Ascending aorta (tissue), 2 donors: ENCODE data around the gene MLN. TPM values are rescaled to one million over a fixed set of nuclear protein-coding genes. Genes with fewer than 3 reads are reported as not detected.

Source experiments
- DNase-seq, 2 donors: peaks; one replicate each; pipeline ENCODE4 v3.0.0-alpha.2; 2019; ENCODE audit warnings: low spot score in 2 of 2
- H3K27ac ChIP-seq, 2 donors: fragments of 200-600 bp; sonication (generic); one replicate each; pipeline ENCODE4 v1.5.1; 2016 to 2017; ENCODE audit warnings: mild to moderate bottlenecking in 1 of 2
- H3K27me3 ChIP-seq: fragments of 200-600 bp; sonication (generic); one replicate; pipeline ENCODE4 v1.5.1; 2017
- H3K36me3 ChIP-seq, 2 donors: fragments of 200-600 bp; sonication (generic); one replicate each; pipeline ENCODE4 v1.5.1; 2016
- H3K4me1 ChIP-seq, 2 donors: fragments of 200-600 bp; sonication (generic); one replicate each; pipeline ENCODE4 v1.5.1; 2016 to 2017; ENCODE audit warnings: mild to moderate bottlenecking in 1 of 2
- H3K4me3 ChIP-seq, 2 donors: fragments of 200-600 bp; sonication (generic); one replicate each; pipeline ENCODE4 v1.5.1; 2016 to 2017; ENCODE audit warnings: mild to moderate bottlenecking in 1 of 2
- H3K9me3 ChIP-seq, 2 donors: fragments of 200-600 bp; sonication (generic); one replicate each; pipeline ENCODE4 v1.5.1; 2016
- intact Hi-C: fragments of 100-400 bp; cut with DNase I; formaldehyde crosslinking; loops from one replicate; pipeline ENCODE4 v1.15.1; 2023
- total RNA-seq: library from RNA; depleted of rRNA; stranded (reverse); fragments of >200 nt; gene quantifications from one replicate; pipeline ENCODE4 v1.1.0, GENCODE V29; 2016
- TF ChIP-seq, protein P1 (sequence below), 3 experiments: fragments of 200-600 bp in 2 of 3; fragments of 450-650 bp in 1 of 3; sonication (generic) in 2 of 3; IDR thresholded peaks; one replicate each; pipeline ENCODE4 v1.5.1; 2016 to 2019; ENCODE audit warnings: antibody characterized with exemption in 3 of 3, mild to moderate bottlenecking in 1 of 3, moderate library complexity in 1 of 3

MLN gene
- total RNA-seq, 1 donor from 2014 or later = not detected

- H3K27ac ChIP-seq = no peak overlapping the region
- H3K4me3 ChIP-seq = no peak overlapping the region
- H3K9me3 ChIP-seq = no peaks in the 10 kb centered on the region
- no peak for DNase-seq
- intact Hi-C loops = no loop called here
- H3K27me3 ChIP-seq = no peaks in the 10 kb centered on the region
- TF ChIP-seq, protein P1, sequence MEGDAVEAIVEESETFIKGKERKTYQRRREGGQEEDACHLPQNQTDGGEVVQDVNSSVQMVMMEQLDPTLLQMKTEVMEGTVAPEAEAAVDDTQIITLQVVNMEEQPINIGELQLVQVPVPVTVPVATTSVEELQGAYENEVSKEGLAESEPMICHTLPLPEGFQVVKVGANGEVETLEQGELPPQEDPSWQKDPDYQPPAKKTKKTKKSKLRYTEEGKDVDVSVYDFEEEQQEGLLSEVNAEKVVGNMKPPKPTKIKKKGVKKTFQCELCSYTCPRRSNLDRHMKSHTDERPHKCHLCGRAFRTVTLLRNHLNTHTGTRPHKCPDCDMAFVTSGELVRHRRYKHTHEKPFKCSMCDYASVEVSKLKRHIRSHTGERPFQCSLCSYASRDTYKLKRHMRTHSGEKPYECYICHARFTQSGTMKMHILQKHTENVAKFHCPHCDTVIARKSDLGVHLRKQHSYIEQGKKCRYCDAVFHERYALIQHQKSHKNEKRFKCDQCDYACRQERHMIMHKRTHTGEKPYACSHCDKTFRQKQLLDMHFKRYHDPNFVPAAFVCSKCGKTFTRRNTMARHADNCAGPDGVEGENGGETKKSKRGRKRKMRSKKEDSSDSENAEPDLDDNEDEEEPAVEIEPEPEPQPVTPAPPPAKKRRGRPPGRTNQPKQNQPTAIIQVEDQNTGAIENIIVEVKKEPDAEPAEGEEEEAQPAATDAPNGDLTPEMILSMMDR (IDR thresholded peaks at IDR 0.05) = no peak
- no peaks in the 10 kb centered on the region for H3K36me3 ChIP-seq
- no peaks in the 10 kb centered on the region for H3K4me1 ChIP-seq
Measured at GRCh38 chr6:33820784-33821520, 17.1 kb upstream of the MLN start.

DNA sequence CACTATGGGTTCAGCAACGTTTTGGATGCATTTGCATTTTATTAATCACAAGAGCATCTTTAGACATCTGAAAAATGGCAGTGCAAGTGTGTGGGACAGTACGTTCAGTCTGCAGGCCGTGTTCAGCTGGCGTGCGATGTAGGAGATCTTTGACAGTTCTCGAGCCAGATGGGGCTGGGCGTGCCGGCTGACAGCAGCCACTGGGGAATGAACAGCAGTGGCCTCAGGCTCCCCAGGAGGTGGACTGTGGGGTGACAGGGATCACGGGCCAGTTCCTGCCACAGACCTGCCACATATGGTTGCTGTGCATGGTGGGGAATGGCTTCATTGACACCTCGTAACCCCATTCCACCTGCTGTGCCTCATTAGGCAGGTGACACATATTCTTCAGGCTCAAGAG is 16.4 kb upstream of the MLN start:
- intact Hi-C loops = no loop called here
- Histone ChIP-seq H3K27me3 (no peaks in the 10 kb centered on the region), H3K36me3 (no peaks in the 10 kb centered on the region), H3K4me1 (no peaks in the 10 kb centered on the region), H3K4me3 (no peak overlapping the region), H3K9me3 (no peaks in the 10 kb centered on the region), H3K27ac (no peak overlapping the region)
- DNase-seq = no peak
- TF ChIP-seq, protein P1 (IDR thresholded peaks at IDR 0.05) = no peak

GRCh38 chr6:33819021-33819420 is 15.2 kb upstream of the MLN start:
- TF ChIP-seq, protein P1 (IDR thresholded peaks at IDR 0.05) = no peak
- H3K4me1 ChIP-seq = no peaks in the 10 kb centered on the region
- no peaks in the 10 kb centered on the region for H3K27me3 ChIP-seq
- intact Hi-C loops = no loop called here
- no peaks in the 10 kb centered on the region for H3K9me3 ChIP-seq
- DNase-seq = no peak
- no peak overlapping the region for H3K4me3 ChIP-seq
- H3K36me3 ChIP-seq = no peaks in the 10 kb centered on the region
- no peak overlapping the region for H3K27ac ChIP-seq

GRCh38 chr6:33818293-33818692 is 14.5 kb upstream of the MLN start:
- TF ChIP-seq, protein P1 (IDR thresholded peaks at IDR 0.05) = no peak
- no peaks in the 10 kb centered on the region for H3K27me3 ChIP-seq
- H3K4me3 ChIP-seq = no peak overlapping the region
- H3K9me3 ChIP-seq = no peaks in the 10 kb centered on the region
- H3K36me3 ChIP-seq = no peaks in the 10 kb centered on the region
- H3K27ac ChIP-seq = no peak overlapping the region
- no peak for DNase-seq
- H3K4me1 ChIP-seq = no peaks in the 10 kb centered on the region
- intact Hi-C loops = no loop called here

DNA sequence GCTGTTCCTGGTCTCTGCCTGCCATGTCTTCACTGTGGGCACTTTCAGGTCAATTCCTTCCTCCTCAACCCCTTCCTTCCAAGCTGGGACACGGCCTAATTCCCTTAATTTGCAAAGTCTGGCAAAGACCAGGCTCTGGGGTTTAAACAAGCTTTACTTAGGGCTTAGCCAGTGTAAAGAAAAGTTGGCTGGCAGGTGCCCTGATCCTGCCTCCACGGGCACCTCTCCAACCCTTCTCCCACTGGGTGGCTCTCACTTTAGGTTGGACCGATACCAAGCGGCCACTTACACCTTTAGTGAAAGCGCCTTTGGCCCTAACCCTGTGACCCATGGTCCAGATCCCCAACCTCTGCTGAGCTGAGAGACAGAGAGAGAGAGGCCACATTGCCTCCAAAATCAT is 13.7 kb upstream of the MLN start:
- Histone ChIP-seq H3K27ac (no peak overlapping the region), H3K4me1 (no peaks in the 10 kb centered on the region), H3K4me3 (no peak overlapping the region), H3K9me3 (no peaks in the 10 kb centered on the region), H3K36me3 (no peaks in the 10 kb centered on the region), H3K27me3 (no peaks in the 10 kb centered on the region)
- intact Hi-C loops = no loop called here
- TF ChIP-seq, protein P1 (IDR thresholded peaks at IDR 0.05) = no peak
- no peak for DNase-seq

GRCh38 chr6:33816911-33817310 is 13.1 kb upstream of the MLN start:
- H3K36me3 ChIP-seq = no peaks in the 10 kb centered on the region
- no peak for DNase-seq
- no peak overlapping the region for H3K4me3 ChIP-seq
- no peaks in the 10 kb centered on the region for H3K4me1 ChIP-seq
- TF ChIP-seq, protein P1 (IDR thresholded peaks at IDR 0.05) = no peak
- H3K9me3 ChIP-seq = no peaks in the 10 kb centered on the region
- H3K27me3 ChIP-seq = no peaks in the 10 kb centered on the region
- H3K27ac ChIP-seq = no peak overlapping the region
- intact Hi-C loops = no loop called here
